NCI-H1105 (cell line): ENCODE results near the gene WDR48.

Experiments used
- DNase-seq: peaks from one replicate; lab custom pipeline; 2025; lab: John Stamatoyannopoulos, UW

WDR48 gene

DNA sequence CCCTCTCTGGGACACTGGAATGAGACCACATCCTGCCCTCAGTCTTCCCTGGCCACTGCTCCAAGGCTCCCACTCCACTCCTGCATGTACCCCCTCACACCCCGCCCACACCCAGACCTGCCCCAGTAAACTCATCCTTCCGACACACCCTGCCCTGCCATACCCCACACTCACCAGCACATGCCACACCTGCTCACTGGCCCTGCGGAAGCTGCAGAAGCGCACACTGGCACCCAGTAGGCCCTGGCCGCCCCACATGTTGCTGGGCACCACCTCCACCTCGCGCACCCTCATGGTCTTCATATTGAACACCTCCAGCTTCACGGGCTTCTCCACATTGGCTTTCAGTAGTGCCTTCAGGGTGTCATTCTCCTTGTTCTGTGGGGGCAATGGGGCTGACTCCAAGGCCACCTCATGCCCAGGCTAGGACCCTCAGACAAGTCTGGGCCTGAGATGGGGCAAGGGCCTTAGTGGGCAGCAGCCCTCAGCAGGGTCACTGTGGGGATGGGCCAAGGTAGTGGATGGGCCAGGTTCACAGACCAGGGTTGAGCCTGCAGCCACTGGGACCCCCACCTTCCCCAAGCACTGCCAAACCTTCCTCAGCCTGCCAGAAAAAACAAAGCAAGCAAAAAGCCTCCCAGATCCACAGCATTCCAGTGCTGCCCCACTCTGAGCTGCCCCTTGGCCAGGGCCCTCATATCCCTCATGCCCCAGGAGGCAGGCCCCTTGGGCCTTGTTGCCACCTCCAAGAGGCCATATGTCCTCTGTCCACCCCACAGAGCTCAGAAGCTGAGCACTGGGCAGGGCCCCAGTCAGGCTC lies 50.9 kb downstream of the WDR48 start:
- no peak for DNase-seq

GRCh38 chr3:39103324-39103693 lies 51.5 kb downstream of the WDR48 start:
- DNase-seq: no peak

GRCh38 chr3:39103791-39104552 lies 52.2 kb downstream of the WDR48 start:
- no peak for DNase-seq

DNA sequence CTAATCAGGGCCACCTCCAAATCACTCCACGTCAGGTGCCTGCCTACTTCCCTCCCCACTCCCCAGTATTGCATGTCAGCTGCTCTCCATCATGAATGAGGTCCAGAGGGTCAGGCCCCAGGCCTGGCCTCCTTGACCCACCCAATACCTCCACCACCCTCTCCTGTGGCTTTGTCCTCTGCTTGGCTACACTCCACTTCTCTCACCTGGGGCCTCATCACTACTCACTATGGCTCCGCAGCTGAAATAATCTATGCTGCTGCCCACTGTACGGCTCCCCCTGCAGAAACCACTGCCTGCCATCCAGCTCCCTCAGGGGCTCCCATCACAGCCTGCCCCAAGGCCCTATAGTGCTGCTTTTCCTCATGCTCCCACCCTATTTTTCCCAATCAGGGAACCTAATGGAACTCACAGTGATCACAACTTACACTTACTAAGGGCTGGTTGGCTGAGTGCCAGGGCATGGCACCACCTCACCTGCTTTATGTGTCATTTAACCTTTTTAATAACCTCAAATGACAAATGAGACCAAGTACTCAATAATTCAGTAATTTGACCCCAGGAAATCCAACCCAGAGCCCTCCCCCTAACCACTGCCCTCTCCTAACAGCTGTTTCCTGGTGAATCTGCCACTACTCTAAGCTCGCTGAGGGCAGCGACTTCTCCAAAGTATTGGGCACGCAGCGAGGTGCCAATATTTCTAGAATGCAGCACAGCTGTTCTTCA lies 53.3 kb downstream of the WDR48 start:
- peak; percentile 33 for DNase-seq

DNA sequence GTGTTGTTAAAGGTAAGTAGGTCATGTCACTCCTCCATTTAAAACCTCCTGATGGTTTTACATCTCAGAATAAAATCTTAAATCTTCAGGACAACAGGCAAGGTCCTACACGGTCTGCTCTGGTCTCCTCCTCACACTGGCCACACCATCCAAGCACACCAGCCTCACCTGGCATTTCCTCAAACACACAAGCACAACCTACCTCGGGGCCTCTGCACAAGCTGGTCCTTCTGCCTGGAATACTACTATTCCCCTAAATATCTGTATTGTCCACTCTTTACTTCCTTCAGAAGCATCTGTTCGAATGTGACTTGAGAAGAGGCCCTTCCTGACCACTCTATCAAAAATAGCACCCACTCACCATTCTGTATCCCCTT lies 53.9 kb downstream of the WDR48 start:
- no peak for DNase-seq

DNA sequence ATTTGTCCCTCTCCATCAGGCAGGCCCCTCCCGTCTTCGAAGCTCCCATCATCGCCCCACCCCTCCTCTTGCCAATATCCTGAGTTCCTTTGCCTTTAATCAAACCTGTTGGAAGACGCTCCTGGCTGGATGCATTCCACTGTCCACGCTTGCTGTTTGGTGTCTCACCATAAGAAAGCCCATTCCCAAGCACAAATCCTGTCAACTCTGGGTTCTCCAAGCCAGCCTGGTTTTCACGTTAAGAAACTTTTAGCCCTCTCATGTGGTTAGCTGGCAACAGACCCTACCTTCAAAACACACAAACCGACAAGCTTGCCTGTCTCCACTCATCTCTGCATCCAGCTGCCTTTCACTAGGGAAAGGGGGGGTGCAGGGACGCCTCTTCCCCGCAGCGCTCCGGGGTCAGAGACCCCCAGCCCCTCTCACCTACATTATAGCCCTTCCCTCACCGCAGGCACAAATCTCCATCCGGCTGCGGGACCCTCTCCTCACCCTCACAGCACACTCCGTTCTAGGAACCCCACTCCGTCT lies 54.5 kb downstream of the WDR48 start:
- no peak for DNase-seq

GRCh38 chr3:39106851-39107387 lies 55.1 kb downstream of the WDR48 start:
- no peak for DNase-seq

GRCh38 chr3:39107388-39108199 lies 55.8 kb downstream of the WDR48 start, which contains the start of the genes GORASP1 and TTC21A:
TSS of gene GORASP1 (minus strand) at chr3:39107627. CDS start at chr3:39107541, 86 bp downstream.
TSS of gene TTC21A (plus strand) at chr3:39107680. CDS start at chr3:39107838, 158 bp downstream.
- DNase-seq: peak; percentile 39

- DNase-seq: no peak
These were observed 56.4 kb downstream of the WDR48 start for GRCh38 chr3:39108200-39108710.

GRCh38 chr3:39109086-39109485 lies 57.3 kb downstream of the WDR48 start:
- no peak for DNase-seq

DNA sequence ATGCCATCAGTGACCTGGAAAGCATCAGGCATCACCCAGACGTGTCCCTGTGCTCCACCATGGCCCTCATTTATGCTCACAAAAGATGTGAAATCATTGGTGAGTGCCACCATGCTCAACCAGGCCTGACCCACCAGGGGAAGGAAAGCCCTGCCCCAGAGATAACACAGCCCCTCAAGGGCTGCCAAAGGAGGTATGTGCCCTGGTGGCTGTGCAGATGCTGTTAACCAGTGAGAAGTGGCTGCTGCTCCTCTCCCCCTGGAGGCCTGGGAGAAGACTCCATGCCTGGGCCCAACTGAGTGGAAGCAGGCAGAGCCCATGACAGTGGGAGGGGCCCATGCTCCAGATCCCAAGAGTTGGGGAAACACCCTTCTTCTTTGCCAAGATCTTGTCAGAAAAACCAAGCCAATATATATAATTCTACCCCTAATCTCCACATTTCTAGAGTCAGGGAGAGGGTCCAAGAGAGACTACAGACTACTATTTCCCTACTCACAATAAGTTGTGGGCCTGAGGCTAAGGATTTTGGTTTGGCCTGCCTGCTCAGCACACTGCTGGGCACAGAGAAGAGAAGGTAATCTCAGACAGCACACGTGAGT lies 58.3 kb downstream of the WDR48 start:
- no peak for DNase-seq

GRCh38 chr3:39112113-39112512 lies 60.3 kb downstream of the WDR48 start:
- DNase-seq: no peak

DNA sequence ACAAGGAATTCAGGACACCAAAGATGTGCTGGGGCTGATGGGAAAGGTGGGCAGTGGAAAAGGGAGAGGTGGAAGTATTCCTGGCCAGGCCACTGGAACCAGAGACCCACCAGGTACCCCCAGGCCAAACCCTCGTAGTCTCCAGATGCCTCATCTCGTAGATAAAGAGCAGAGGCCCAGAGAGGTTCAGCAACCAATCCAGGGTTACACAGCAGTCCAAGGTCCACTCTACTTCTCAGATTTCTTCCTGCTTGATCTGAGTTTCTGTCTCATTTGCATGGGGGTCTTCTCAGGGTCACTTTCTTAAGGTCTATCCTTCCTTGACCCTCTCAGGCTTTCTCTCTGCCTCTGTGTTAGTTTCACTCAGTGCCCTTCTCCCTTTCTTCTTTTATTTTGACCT lies 60.7 kb downstream of the WDR48 start:
- DNase-seq: no peak

DNA sequence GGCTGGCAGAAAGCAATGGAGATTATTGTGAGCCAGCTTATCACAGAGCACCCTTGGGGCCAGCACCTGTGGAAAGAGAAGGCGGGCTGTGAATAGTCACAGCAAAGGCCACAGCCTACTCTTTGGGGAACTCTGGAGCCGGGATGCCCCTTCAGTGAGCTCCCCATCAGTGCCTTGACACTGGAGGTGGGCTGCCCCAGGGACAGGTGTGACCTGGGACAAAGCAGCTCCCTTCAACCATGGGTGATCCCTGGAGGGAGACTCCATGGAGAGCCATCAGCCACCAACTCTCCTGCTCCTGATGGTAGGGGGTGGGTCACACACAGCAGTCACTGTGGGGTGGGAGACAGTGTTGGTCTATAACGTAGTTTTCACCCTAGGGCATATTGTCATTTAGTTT lies 61.5 kb downstream of the WDR48 start:
- no peak for DNase-seq

DNA sequence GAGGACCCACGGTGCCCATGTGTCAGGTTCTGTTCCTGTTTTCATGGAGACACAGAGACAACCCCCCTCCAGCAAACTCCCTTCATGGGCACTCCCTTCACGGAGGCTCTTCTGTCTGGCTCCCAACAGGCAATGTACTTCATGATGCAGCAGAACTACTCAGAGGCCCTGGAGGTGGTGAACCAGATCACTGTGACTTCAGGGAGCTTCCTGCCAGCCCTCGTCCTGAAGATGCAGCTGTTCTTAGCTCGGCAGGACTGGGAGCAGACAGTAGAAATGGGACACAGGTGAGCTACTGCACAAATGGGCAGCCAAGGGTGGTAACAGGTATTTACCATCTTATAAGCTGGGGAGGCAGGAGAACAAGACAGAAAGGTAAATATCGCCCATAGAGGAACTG lies 62.6 kb downstream of the WDR48 start:
- no peak for DNase-seq

GRCh38 chr3:39115870-39116269 lies 64.1 kb downstream of the WDR48 start:
- no peak for DNase-seq

DNA sequence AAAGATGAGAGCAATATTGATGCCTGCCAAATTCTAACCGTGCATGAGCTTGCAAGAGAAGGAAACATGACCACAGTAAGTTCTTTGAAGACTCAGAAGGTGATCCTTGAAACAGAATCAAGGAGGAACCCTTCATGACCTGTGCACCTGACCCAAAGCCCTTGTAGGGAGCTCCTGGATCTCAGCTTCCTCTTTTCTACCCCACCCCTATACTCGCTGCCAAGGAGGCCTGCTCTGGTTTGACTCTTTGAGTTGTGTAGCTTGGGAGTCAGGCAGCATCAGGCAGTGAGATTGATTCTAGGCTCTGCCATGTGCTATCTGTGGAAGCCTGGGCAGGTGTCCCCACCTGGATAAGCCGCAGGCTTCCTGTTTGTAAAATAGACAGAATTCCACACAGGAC lies 66.3 kb downstream of the WDR48 start:
- no peak for DNase-seq

- no peak for DNase-seq
These were observed 67.3 kb downstream of the WDR48 start for GRCh38 chr3:39118931-39119660.

DNA sequence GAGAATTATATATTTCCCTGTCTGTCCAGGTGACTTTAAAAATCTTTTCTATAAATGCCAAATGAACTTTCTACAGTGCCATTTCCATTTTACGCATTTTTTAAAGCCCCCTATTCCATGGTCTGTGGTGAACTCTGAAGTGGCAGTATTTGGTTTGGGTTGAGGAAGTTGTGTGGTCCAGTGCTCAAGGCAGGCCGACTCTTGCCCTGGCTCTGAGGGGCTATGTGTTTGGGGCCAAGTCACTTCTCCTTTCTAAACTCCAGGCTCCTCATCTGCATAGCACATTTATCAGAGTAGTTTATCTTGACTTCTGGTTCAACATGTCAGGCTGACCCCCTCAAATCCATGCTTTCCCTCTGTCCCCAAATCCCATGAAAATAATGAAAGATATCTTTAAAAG lies 69.8 kb downstream of the WDR48 start:
- DNase-seq: no peak

DNA sequence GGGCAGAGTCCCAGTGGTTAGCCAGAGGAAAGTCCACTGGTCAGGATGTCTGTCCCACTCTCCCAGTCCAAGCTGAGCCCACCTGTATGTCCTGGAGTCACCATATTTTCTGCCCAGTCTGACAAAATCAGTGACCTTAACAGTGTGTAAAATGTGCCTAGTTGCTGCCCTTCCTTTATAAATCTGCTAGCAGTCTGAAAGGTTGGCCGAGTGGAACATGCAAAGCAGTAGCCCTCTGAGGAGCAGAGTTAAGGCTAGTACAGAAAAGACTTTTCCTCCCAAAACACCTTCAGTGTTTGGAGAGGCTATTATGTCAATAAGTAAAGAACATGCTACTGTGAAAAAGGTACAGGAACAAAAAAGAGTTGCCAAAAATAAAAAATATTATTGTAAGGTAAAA lies 71.0 kb downstream of the WDR48 start:
- no peak for DNase-seq
